ENCODE results near the gene PARVA. TPM values are rescaled to one million over a fixed set of nuclear protein-coding genes. Genes with fewer than 3 reads are reported as not detected.

Gene PARVA
- total and polyA plus RNA-seq, 2 donors (not counting 1 experiment from before 2014, with no cell fraction given), result 27.7 to 195 TPM

- Histone ChIP-seq H3K4me2 (ENCODE audit: extremely low read depth, insufficient read depth, low read length) (no peak overlapping the region), H3K79me2 (ENCODE audit: control insufficient read depth, insufficient read depth, low read length) (no peaks in the 10 kb centered on the region), H3K9me3 (ENCODE audit: control insufficient read depth, insufficient read depth, low read depth, low read length) (no peaks in the 10 kb centered on the region), H3K9ac (ENCODE audit: insufficient read depth, low read length) (no peak overlapping the region), H3K36me3 (ENCODE audit: control insufficient read depth, insufficient read depth, low read length) (peaks cover 4% of the 10 kb centered on the region), H3K27ac (ENCODE audit: insufficient read depth, low read length) (no peak overlapping the region), H4K20me1 (ENCODE audit: control insufficient read depth, extremely low read depth, insufficient read depth, low read length) (no peaks in the 10 kb centered on the region), H3K27me3 (ENCODE audit: control insufficient read depth, insufficient read depth, low read length) (no peaks in the 10 kb centered on the region), H2AFZ (ENCODE audit: low read length) (no peak overlapping the region), H3K4me1 (ENCODE audit: control insufficient read depth, extremely low read depth, insufficient read depth, low read length) (no peaks in the 10 kb centered on the region), H3K4me3 (replicated peaks in 1 of 4; ENCODE audit: control extremely low read depth in 1 of 4, insufficient read depth in 1 of 4, low read depth in 3 of 4, low read length in 4 of 4) (no peak overlapping the region)
- no peak for TF ChIP-seq EZH2 (IDR thresholded peaks at IDR 0.05; ENCODE audit: low read length, missing control alignments)
- no peak for DNase-seq (ENCODE audit: low read depth in 2 of 2)
These were observed 103.0 kb downstream of the PARVA start for GRCh38 chr11:12480401-12480800.

- Histone ChIP-seq H3K79me2 (ENCODE audit: control insufficient read depth, insufficient read depth, low read length) (no peaks in the 10 kb centered on the region), H3K9me3 (ENCODE audit: control insufficient read depth, insufficient read depth, low read depth, low read length) (no peaks in the 10 kb centered on the region), H2AFZ (ENCODE audit: low read length) (no peak overlapping the region), H3K4me1 (ENCODE audit: control insufficient read depth, extremely low read depth, insufficient read depth, low read length) (no peaks in the 10 kb centered on the region), H3K27ac (ENCODE audit: insufficient read depth, low read length) (no peak overlapping the region), H3K4me3 (replicated peaks in 1 of 4; ENCODE audit: control extremely low read depth in 1 of 4, insufficient read depth in 1 of 4, low read depth in 3 of 4, low read length in 4 of 4) (no peak overlapping the region), H3K27me3 (ENCODE audit: control insufficient read depth, insufficient read depth, low read length) (no peaks in the 10 kb centered on the region), H3K36me3 (ENCODE audit: control insufficient read depth, insufficient read depth, low read length) (peaks cover 2% of the 10 kb centered on the region), H3K9ac (ENCODE audit: insufficient read depth, low read length) (no peak overlapping the region), H3K4me2 (ENCODE audit: extremely low read depth, insufficient read depth, low read length) (no peak overlapping the region), H4K20me1 (ENCODE audit: control insufficient read depth, extremely low read depth, insufficient read depth, low read length) (no peaks in the 10 kb centered on the region)
- no peak for DNase-seq (ENCODE audit: low read depth in 2 of 2)
- TF ChIP-seq EZH2 (IDR thresholded peaks at IDR 0.05; ENCODE audit: low read length, missing control alignments), result no peak
- no peak for TF ChIP-seq CTCF (conservative IDR thresholded peaks at IDR 0.05 in 1 of 2, IDR thresholded peaks at IDR 0.05 in 1 of 2; ENCODE audit: low read depth in 1 of 2, low read length in 2 of 2)
These were observed 105.5 kb downstream of the PARVA start for GRCh38 chr11:12482839-12483238.

- H3K36me3 ChIP-seq (ENCODE audit: control insufficient read depth, insufficient read depth, low read length), result peaks cover 2% of the 10 kb centered on the region
- no peak overlapping the region for H2AFZ ChIP-seq (ENCODE audit: low read length)
- H3K4me2 ChIP-seq (ENCODE audit: extremely low read depth, insufficient read depth, low read length), result no peak overlapping the region
- no peaks in the 10 kb centered on the region for H3K27me3 ChIP-seq (ENCODE audit: control insufficient read depth, insufficient read depth, low read length)
- no peaks in the 10 kb centered on the region for H3K4me1 ChIP-seq (ENCODE audit: control insufficient read depth, extremely low read depth, insufficient read depth, low read length)
- H3K4me3 ChIP-seq (replicated peaks in 1 of 4; ENCODE audit: control extremely low read depth in 1 of 4, insufficient read depth in 1 of 4, low read depth in 3 of 4, low read length in 4 of 4), result no peak overlapping the region
- no peaks in the 10 kb centered on the region for H3K9me3 ChIP-seq (ENCODE audit: control insufficient read depth, insufficient read depth, low read depth, low read length)
- no peaks in the 10 kb centered on the region for H4K20me1 ChIP-seq (ENCODE audit: control insufficient read depth, extremely low read depth, insufficient read depth, low read length)
- H3K79me2 ChIP-seq (ENCODE audit: control insufficient read depth, insufficient read depth, low read length), result no peaks in the 10 kb centered on the region
- no peak for TF ChIP-seq EZH2 (IDR thresholded peaks at IDR 0.05; ENCODE audit: low read length, missing control alignments)
- no peak for TF ChIP-seq CTCF (conservative IDR thresholded peaks at IDR 0.05 in 1 of 2, IDR thresholded peaks at IDR 0.05 in 1 of 2; ENCODE audit: low read depth in 1 of 2, low read length in 2 of 2)
- H3K9ac ChIP-seq (ENCODE audit: insufficient read depth, low read length), result no peak overlapping the region
- no peak for DNase-seq (ENCODE audit: low read depth in 2 of 2)
- no peak overlapping the region for H3K27ac ChIP-seq (ENCODE audit: insufficient read depth, low read length)
These were observed 106.2 kb downstream of the PARVA start for GRCh38 chr11:12483604-12484003.
